ENCODE data around the gene NUDT7.

The NUDT7 gene

DNA sequence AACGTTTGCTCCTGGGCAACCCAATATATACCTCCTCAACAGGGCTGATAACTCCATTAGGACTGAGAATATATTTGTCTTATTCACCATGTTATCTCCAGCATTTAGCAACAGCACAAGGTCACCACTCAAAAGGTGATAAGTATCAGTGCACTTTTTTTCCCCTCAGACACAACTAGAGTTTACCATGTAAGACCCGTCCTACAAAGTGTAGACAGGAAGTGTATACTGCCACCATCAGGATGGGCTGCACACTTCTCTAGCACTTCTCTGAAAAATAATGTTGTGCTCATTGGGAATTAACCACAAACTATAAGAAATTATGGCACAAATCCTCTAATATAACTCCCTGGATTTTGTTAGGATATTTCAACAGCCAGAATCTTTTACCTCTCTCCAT lies 60.4 kb downstream of the NUDT7 start:
- peak in 1 of 5 experiments; percentile 16 for DNase-seq

DNA sequence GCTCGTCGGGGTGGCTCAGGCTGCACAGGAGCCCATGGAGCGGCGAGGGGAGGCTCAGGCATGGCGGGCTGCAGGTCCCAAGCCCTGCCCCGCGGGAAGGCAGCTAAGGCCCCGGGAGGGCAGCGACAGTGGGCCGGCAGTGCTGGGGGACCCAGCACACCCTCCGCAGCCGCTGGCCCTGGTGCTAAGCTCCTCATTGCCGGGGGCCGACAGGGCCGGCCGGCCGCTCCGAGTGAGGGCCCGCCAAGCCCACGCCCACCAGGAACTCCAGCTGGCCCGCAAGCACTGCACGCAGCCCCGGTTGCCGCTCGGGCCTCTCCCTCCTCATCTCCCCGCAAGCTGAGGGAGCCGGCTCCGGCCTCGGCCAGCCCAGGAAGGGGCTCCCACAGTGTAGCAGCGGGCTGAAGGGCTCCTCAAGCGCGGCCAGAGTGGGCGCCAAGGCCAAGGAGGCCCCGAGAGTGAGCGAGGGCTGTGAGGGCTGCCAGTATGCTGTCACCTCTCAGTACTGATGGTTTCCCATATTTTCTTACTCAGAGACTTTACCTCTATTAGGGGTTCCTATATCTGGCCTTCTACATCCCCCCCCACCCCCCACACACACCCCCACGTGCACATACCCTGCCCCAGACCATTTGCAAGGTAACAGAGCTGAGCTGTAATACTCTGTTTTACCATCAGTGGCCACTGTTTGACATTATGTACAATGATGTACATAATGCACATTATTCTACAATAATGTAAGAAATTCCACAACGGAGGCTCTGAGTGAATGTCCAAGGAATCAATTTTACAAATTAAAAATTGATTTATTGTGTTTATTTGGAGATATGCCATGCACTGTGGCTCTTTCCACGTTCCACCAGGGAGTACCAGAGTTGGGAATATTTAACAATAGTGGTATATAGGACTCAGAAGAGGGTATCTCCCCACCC lies 62.4 kb downstream of the NUDT7 start:
- DNase-seq = no peak

DNA sequence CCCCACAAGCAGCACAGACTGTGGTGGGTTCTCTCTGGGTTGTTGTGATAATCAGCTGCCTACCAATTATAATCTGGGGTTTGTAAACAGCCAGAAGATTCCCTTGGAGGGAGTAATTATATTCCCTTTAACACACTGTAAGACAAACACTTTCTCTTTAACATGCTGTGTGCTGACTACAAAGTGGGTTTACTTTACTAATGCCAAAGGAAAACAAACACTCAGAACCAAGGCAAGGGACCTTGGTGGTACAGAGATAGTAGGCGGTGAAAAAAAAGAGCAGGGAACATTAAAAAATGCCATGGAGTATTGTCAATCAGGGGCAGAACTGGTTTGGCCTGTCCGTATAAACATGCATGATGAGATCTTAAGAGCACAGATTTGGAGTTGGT lies 63.1 kb downstream of the NUDT7 start:
- no peak for DNase-seq

DNA sequence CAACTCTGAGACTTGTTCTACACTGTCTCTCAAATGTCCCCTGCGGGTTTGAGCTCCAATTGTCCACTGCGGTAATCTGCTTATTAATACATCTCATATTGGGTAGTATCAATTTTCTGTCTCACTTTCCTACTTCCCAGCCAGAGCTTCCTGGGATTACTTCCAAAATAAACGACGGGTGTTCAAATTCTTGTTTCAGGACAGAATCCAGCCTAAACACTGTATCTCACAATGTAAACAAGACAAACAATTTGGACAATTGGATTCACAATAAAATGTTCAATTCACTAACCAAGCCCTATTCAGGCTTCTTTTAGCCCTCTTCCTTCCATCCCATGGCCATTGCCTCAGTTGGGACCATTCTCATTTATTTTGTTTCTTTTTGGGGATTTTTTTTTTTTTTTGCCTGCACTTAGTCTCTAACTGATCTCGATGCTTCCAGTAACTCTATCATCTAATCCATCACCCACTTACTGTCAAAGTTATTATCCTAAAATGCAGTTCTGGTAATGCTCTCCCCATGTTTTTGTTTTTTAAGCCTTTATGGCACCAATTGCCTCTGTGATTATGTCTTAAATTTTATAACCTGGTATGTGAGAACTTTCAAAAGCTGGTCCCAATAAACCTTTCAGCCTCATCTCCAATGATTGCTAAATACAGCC lies 64.0 kb downstream of the NUDT7 start:
- DNase-seq = no peak

DNA sequence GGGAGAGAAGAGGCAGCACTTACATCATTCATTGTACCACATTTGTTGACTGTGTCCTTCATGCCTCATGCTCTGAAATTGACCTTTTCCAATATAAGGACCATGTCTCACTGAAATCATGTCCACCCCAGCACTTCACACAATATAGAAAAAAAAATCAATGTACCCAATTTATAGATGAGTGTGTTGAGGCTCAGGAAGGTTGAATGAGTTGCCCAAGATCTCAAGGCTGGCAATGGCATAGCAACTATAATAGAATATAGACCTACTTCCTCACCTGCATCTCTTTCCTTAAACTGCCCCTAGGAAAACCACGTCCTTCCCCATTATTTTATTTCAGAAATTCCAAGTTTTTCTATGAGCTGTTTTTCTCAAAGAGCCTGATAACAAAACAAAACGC lies 65.1 kb downstream of the NUDT7 start:
- no peak for DNase-seq

DNA sequence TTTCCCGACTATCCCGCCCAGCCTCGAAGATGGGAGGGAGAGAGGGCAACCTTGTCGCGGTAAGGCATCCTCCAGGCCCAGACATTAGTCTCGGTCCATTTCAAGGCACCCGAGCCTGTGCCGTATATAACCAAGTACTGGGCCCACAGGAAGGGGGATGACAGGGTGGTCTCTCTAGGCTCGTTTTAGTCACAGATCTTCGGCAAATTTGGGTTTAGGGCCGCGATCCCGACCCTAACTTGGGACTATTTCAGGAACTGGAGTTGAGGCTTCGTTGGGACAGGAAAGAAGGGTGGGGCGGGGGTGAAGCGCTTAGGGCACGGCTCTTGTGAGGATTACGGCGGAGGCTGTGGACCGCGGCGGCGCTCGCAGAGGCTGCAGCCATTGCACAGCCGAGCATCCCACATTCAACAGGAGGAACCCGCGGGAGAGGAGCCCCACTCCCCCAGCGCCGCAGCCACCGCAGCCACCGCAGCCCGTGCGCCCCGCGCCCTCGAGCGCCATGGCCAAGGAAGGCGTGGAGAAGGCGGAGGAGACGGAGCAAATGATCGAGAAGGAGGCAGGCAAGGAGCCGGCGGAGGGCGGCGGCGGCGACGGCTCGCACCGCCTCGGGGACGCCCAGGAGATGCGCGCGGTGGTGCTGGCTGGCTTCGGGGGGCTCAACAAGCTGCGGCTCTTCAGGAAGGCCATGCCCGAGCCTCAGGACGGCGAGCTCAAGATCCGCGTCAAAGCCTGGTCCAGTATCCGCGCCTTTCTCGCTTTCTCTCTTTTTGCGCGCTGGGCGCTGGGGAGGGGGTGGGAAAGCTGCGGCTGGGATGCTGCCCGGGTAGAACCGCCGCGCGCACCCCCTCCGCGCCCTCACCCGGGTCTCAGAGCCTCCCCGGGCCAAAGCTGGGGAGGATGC lies 66.1 kb downstream of the NUDT7 start, which contains the start of gene VAT1L:
TSS of gene VAT1L (plus strand) at position 384 of the 904 bp plus-strand sequence. CDS start at position 503, 119 bp downstream.
- peak in 1 of 5 experiments; percentile 11 for DNase-seq

DNA sequence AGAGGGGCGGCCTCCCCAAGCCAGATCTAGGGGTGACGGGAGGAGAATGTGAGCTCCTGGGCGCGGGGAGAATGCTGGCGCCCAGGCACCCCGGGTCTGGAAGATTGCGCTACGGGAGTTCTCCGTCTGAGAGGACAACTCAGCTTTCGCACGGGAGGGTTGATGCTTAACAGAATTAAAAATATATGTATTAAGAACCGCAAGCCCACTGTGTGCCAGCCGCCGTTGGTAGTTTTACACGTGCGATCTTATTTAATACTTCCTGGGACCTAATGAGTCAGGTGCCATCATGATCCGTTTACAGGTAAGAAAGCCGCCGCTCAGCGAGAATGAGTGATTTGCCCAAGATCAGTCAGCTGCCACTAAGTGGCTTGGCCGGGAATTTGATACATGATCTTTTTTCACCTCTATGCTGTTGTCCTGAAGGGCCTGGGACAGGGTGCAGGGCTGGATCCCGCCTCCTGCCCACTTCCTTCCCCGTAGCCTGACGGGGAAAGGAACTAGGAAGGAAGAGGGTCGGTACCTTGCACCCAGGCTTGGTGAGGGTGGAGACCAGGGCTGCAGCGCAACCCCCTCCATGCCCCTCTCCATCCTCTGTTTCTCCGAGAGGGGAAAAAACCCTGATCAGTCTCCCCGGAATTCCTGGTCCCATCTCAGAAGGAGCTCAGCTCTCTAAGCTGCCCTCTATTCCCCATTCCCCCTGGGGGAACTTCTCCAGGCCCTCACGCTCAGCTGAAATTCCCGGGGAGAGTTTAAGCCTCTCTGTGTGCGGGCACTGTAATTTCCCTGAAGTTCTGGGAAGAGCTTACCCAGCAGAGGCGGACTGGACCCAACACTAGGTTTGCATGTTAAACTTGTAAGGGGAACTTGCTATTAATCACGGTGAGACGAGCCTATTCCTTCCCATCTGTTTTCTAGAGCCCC lies 67.0 kb downstream of the NUDT7 start:
- no peak for DNase-seq

DNA sequence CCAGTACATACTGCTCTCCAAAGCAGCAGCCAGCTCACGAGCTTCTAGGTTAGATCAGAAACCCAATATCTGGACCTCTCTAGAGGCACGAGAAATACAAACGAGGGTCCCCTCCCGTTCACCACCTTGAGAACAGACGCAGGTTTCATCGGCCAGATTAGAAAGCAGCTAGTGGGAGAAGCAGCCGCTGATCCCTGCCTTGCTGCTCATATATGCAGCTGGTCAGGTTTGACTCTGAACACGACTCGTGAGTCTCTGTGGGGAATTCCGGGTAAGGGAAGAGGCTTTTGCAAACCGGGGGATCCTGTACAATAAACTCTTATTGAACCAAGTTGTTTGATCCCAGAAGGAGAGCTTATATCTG lies 67.7 kb downstream of the NUDT7 start:
- no peak for DNase-seq

DNA sequence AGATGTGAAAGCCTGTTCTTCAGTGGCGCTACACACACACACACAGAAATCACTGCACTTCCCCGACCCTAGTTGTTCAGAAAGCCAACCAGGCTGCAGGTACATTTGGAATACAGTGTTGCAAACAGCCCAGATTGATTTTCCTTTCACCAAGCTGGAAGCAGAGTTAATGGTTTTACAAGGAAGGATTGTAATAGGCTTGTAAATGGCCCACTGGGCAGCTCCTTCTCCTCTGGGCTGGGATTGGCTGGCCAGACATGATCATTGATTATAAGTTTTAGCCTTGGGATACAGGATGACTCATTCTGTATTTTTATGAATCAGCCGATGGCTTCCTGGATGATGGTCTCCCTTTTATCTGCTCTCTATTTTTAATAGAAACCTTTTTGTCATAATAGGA lies 68.6 kb downstream of the NUDT7 start:
- no peak for DNase-seq
